PC-9 (cell line): Measurements from ENCODE around the gene CTNNA1.

ENCODE experiments used
- CTCF ChIP-seq: fragments of 200-600 bp; sonication (generic); conservative IDR thresholded peaks from 2 replicates; pipeline ENCODE4 v1.6.1; 2017; ENCODE audit warnings: mixed run types, antibody characterized with exemption, mild to moderate bottlenecking, moderate library complexity
- EZH2 ChIP-seq: fragments of 200-600 bp; sonication (generic); IDR thresholded peaks from 2 replicates; pipeline ENCODE4 v1.8.0; 2017; ENCODE audit warnings: antibody characterized with exemption, low read depth

GRCh38 chr5:138933522-138934290 is 180.5 kb downstream of the CTNNA1 start:
- TF ChIP-seq CTCF, result no peak
- TF ChIP-seq EZH2, result no peak
